Vagina (tissue), 2 donors: ENCODE results near the gene KCNMB4. TPM values are rescaled to one million over a fixed set of nuclear protein-coding genes. Genes with fewer than 3 reads are reported as not detected.
"Not testable (repeated sequence)": the region's sequence is repeated elsewhere in the genome, so short reads cannot be mapped to it uniquely, and the experiment has no call there.

Experiments
- DNase-seq, 2 donors: peaks; one replicate each; pipeline ENCODE4 v3.0.0-alpha.2; 2017; ENCODE audit errors: extremely low spot score in 2 of 2
- H3K27ac ChIP-seq: fragments of 200-600 bp; sonication (generic); one replicate; pipeline ENCODE4 v1.5.1; 2019
- H3K27me3 ChIP-seq: fragments of 200-600 bp; sonication (generic); one replicate; pipeline ENCODE4 v1.5.1; 2019
- H3K36me3 ChIP-seq, 2 donors: fragments of 200-600 bp; sonication (generic); one replicate each; pipeline ENCODE4 v1.5.1; 2017 to 2019
- H3K4me1 ChIP-seq: fragments of 200-600 bp; sonication (generic); one replicate; pipeline ENCODE4 v1.5.1; 2019
- H3K4me3 ChIP-seq, 2 donors: fragments of 200-600 bp; sonication (generic); 1 replicate in 1 of 2; 2 replicates in 1 of 2; pipeline ENCODE4 v1.5.1; 2016 to 2019
- H3K9me3 ChIP-seq: fragments of 200-600 bp; sonication (generic); one replicate; pipeline ENCODE4 v1.5.1; 2019
- POLR2A ChIP-seq, 2 donors: fragments of 450-650 bp; IDR thresholded peaks; one replicate each; pipeline ENCODE4 v1.6.1; 2017; ENCODE audit warnings: antibody characterized with exemption in 2 of 2, mild to moderate bottlenecking in 2 of 2, moderate library complexity in 2 of 2
- POLR2AphosphoS5 ChIP-seq, 2 donors: sonication (generic); formaldehyde crosslinking; IDR thresholded peaks; one replicate each; pipeline ENCODE4 v1.9.0; 2017; ENCODE audit warnings: antibody characterized with exemption in 2 of 2, mild to moderate bottlenecking in 2 of 2, low read depth in 1 of 2; ENCODE audit not compliant: insufficient read depth in 1 of 2
- intact Hi-C: fragments of 100-400 bp; cut with DNase I; formaldehyde crosslinking; loops from one replicate; pipeline ENCODE4 v1.15.1; 2023
- total RNA-seq: library from RNA; depleted of rRNA; stranded (reverse); fragments of >200 nt; gene quantifications from one replicate; pipeline ENCODE4 v1.2.3, GENCODE V29; 2016
- TF ChIP-seq, protein P1 (sequence below), 3 experiments: fragments of 450-650 bp in 2 of 3; fragments of 200-600 bp in 1 of 3; sonication (generic) in 1 of 3; IDR thresholded peaks; one replicate each; pipeline ENCODE4 v1.5.1; 2017 to 2019; ENCODE audit warnings: antibody characterized with exemption in 3 of 3, mild to moderate bottlenecking in 2 of 3, moderate library complexity in 2 of 3

Gene KCNMB4
- total RNA-seq, 1 donor from 2014 or later, result 2.7 TPM

- Histone ChIP-seq H3K36me3 (no peaks in the 10 kb centered on the region), H3K27me3 (no peaks in the 10 kb centered on the region), H3K27ac (no peak overlapping the region), H3K4me1 (no peaks in the 10 kb centered on the region), H3K9me3 (no peaks in the 10 kb centered on the region), H3K4me3 (no peak overlapping the region)
- TF ChIP-seq, protein P1, sequence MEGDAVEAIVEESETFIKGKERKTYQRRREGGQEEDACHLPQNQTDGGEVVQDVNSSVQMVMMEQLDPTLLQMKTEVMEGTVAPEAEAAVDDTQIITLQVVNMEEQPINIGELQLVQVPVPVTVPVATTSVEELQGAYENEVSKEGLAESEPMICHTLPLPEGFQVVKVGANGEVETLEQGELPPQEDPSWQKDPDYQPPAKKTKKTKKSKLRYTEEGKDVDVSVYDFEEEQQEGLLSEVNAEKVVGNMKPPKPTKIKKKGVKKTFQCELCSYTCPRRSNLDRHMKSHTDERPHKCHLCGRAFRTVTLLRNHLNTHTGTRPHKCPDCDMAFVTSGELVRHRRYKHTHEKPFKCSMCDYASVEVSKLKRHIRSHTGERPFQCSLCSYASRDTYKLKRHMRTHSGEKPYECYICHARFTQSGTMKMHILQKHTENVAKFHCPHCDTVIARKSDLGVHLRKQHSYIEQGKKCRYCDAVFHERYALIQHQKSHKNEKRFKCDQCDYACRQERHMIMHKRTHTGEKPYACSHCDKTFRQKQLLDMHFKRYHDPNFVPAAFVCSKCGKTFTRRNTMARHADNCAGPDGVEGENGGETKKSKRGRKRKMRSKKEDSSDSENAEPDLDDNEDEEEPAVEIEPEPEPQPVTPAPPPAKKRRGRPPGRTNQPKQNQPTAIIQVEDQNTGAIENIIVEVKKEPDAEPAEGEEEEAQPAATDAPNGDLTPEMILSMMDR (IDR thresholded peaks at IDR 0.05), result no peak
- TF ChIP-seq POLR2A (IDR thresholded peaks at IDR 0.05), result no peak
- no peak for TF ChIP-seq POLR2AphosphoS5 (IDR thresholded peaks at IDR 0.05; ENCODE audit: insufficient read depth in 1 of 2, low read depth in 1 of 2)
- intact Hi-C loops, result no loop called here
- DNase-seq, result no peak
Measured at GRCh38 chr12:70372881-70373280, 6.8 kb downstream of the KCNMB4 start.

- no peaks in the 10 kb centered on the region for H3K4me1 ChIP-seq
- intact Hi-C loops, result no loop called here
- TF ChIP-seq POLR2A (IDR thresholded peaks at IDR 0.05), result no peak
- TF ChIP-seq, protein P1 (IDR thresholded peaks at IDR 0.05), result no peak
- TF ChIP-seq POLR2AphosphoS5 (IDR thresholded peaks at IDR 0.05; ENCODE audit: insufficient read depth in 1 of 2, low read depth in 1 of 2), result no peak
- H3K9me3 ChIP-seq, result no peaks in the 10 kb centered on the region
- no peaks in the 10 kb centered on the region for H3K36me3 ChIP-seq
- H3K27ac ChIP-seq, result no peak overlapping the region
- H3K27me3 ChIP-seq, result no peaks in the 10 kb centered on the region
- DNase-seq, result no peak
- no peak overlapping the region for H3K4me3 ChIP-seq
Measured at GRCh38 chr12:70379846-70380245, 13.8 kb downstream of the KCNMB4 start.

- H3K4me3 ChIP-seq, result no peak overlapping the region
- no peaks in the 10 kb centered on the region for H3K9me3 ChIP-seq
- TF ChIP-seq POLR2A (IDR thresholded peaks at IDR 0.05), result no peak
- no peak for DNase-seq
- no peak overlapping the region for H3K27ac ChIP-seq
- H3K27me3 ChIP-seq, result no peaks in the 10 kb centered on the region
- intact Hi-C loops, result no loop called here
- H3K36me3 ChIP-seq, result no peaks in the 10 kb centered on the region
- no peaks in the 10 kb centered on the region for H3K4me1 ChIP-seq
Measured at GRCh38 chr12:70383484-70383883, 17.4 kb downstream of the KCNMB4 start.

- intact Hi-C loops, result no loop called here
- Histone ChIP-seq H3K9me3 (no peaks in the 10 kb centered on the region), H3K4me3 (no peak overlapping the region), H3K27me3 (no peaks in the 10 kb centered on the region), H3K27ac (no peak overlapping the region), H3K36me3 (no peaks in the 10 kb centered on the region), H3K4me1 (no peaks in the 10 kb centered on the region)
- TF ChIP-seq, protein P1 (IDR thresholded peaks at IDR 0.05), result no peak
- no peak for TF ChIP-seq POLR2A (IDR thresholded peaks at IDR 0.05)
- TF ChIP-seq POLR2AphosphoS5 (IDR thresholded peaks at IDR 0.05; ENCODE audit: insufficient read depth in 1 of 2, low read depth in 1 of 2), result no peak
- DNase-seq, result no peak
Measured at GRCh38 chr12:70383886-70384285, 17.8 kb downstream of the KCNMB4 start.

DNA sequence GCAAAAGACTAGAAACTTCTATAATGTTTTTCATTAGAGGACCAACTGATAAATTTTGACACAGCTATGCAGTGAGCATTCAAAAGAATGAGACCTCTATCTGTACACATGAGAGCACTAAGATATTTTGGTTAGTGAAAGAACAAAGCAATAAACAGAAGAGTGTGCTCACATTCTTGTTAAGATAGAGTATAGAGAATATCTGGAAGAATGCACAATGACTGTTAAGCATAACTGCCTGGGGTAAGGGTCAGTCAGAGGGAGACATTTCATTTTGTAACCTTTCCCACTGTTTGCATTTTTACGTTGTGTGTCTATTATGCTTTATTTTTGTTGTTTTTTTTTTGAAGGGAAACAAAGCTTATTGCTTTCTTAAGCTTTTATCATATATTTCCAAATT lies 20.7 kb downstream of the KCNMB4 start:
- no peak overlapping the region for H3K4me3 ChIP-seq
- DNase-seq, result no peak
- no peaks in the 10 kb centered on the region for H3K36me3 ChIP-seq
- intact Hi-C loops, result no loop called here
- H3K27ac ChIP-seq, result no peak overlapping the region
- no peaks in the 10 kb centered on the region for H3K9me3 ChIP-seq
- no peaks in the 10 kb centered on the region for H3K27me3 ChIP-seq
- no peaks in the 10 kb centered on the region for H3K4me1 ChIP-seq
- TF ChIP-seq, protein P1 (IDR thresholded peaks at IDR 0.05), result no peak
- TF ChIP-seq POLR2AphosphoS5 (IDR thresholded peaks at IDR 0.05; ENCODE audit: insufficient read depth in 1 of 2, low read depth in 1 of 2) (no peak), POLR2A (IDR thresholded peaks at IDR 0.05) (no peak)

DNA sequence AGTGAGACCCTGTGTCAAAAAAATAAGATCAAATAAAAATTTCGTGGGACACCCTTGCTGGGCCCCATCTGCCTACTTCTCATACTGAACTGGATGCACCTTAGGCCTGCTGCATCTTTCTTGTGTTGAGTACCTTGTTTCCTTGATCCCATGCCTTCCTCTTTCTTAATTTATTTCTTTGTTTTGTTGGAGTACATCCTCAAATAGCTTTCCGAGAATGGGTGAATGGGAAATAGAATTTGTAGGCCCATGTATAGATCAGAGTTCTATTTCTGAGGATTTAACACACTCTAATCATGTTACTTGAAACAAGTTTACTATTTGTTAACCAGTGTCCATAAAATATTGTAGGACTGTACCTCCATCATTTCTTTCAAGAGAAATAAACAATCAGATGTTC lies 23.6 kb downstream of the KCNMB4 start:
- intact Hi-C loops, result no loop called here
- Histone ChIP-seq H3K27ac (no peak overlapping the region), H3K4me3 (no peak overlapping the region), H3K9me3 (no peaks in the 10 kb centered on the region), H3K4me1 (no peaks in the 10 kb centered on the region), H3K36me3 (no peaks in the 10 kb centered on the region), H3K27me3 (no peaks in the 10 kb centered on the region)
- TF ChIP-seq, protein P1 (IDR thresholded peaks at IDR 0.05), result no peak
- no peak for TF ChIP-seq POLR2A (IDR thresholded peaks at IDR 0.05)
- no peak for TF ChIP-seq POLR2AphosphoS5 (IDR thresholded peaks at IDR 0.05; ENCODE audit: insufficient read depth in 1 of 2, low read depth in 1 of 2)
- no peak for DNase-seq

GRCh38 chr12:70392631-70393030 lies 26.5 kb downstream of the KCNMB4 start:
- DNase-seq, H3K27me3 ChIP-seq, H3K36me3 ChIP-seq, H3K27ac ChIP-seq, H3K9me3 ChIP-seq, H3K4me3 ChIP-seq, intact Hi-C loops, H3K4me1 ChIP-seq: not testable (repeated sequence)
